A673 (cell line): Measurements from ENCODE around the gene CASP8AP2. TPM values are rescaled to one million over a fixed set of nuclear protein-coding genes. Genes with fewer than 3 reads are reported as not detected.

ENCODE experiments used
- BruUV-seq: library from RNA; stranded (reverse); fragments of 400-500 nt; replicated peaks from 2 replicates; lab custom pipeline; 2021; lab: Mats Ljungman, UMichigan
- CTCF ChIA-PET: fragments of 300-600 bp; sonication (Branson Sonifier 250); formaldehyde crosslinking; loops from one replicate; lab custom pipeline; 2022; ENCODE audit warnings: antibody characterized with exemption; lab: Charles Lee
- POLR2A ChIA-PET: fragments of 300-600 bp; sonication (Branson Sonifier 250); formaldehyde crosslinking; loops from one replicate; lab custom pipeline; 2022; ENCODE audit warnings: antibody characterized with exemption; ENCODE audit not compliant: low non-redundant PET; lab: Charles Lee
- DNase-seq: peaks from one replicate; pipeline ENCODE4 v3.0.0-alpha.2; 2015; ENCODE audit warnings: low spot score
- H3K27ac ChIP-seq: fragments of 200-600 bp; sonication (generic); 2 replicates; pipeline ENCODE4 v1.5.1; 2016; ENCODE audit warnings: mixed run types, low read depth, mild to moderate bottlenecking, mixed read lengths, antibody characterized with exemption, low read length; ENCODE audit not compliant: poor library complexity, severe bottlenecking
- H3K27me3 ChIP-seq: fragments of 200-600 bp; sonication (generic); replicated peaks from 2 replicates; pipeline ENCODE4 v1.6.1; 2017; ENCODE audit warnings: mixed run types, low read depth, mild to moderate bottlenecking, mixed read lengths, antibody characterized with exemption, low read length; ENCODE audit not compliant: insufficient read depth, poor library complexity
- H3K36me3 ChIP-seq: fragments of 200-600 bp; sonication (generic); 2 replicates; pipeline ENCODE4 v1.6.1; 2016; ENCODE audit warnings: mixed run types, mild to moderate bottlenecking, mixed read lengths, antibody characterized with exemption, low read length; ENCODE audit not compliant: insufficient read depth, poor library complexity, severe bottlenecking
- H3K4me1 ChIP-seq: fragments of 200-600 bp; sonication (generic); 2 replicates; pipeline ENCODE4 v1.6.1; 2017; ENCODE audit warnings: mixed run types, mild to moderate bottlenecking, mixed read lengths, antibody characterized with exemption, low read length; ENCODE audit not compliant: insufficient read depth, poor library complexity, severe bottlenecking
- H3K4me3 ChIP-seq: fragments of 200-600 bp; sonication (generic); 2 replicates; pipeline ENCODE4 v1.5.1; 2016; ENCODE audit warnings: low read depth, mixed run types, mild to moderate bottlenecking, mixed read lengths, low read length; ENCODE audit not compliant: poor library complexity, severe bottlenecking
- H3K9me3 ChIP-seq: fragments of 200-600 bp; sonication (generic); 2 replicates; pipeline ENCODE4 v1.6.1; 2016; ENCODE audit warnings: mixed run types, low read depth, mild to moderate bottlenecking, mixed read lengths, antibody characterized with exemption, low read length; ENCODE audit not compliant: poor library complexity, severe bottlenecking
- EZH2 ChIP-seq: fragments of 200-600 bp; sonication (generic); IDR thresholded peaks from 2 replicates; pipeline ENCODE4 v1.6.1; 2017; ENCODE audit warnings: borderline replicate concordance, low read depth, mild to moderate bottlenecking, mixed read lengths, antibody characterized with exemption, low read length; ENCODE audit not compliant: poor library complexity, severe bottlenecking
- intact Hi-C: fragments of 100-400 bp; cut with micrococcal nuclease; formaldehyde crosslinking; loops from one replicate; pipeline ENCODE4 v1.10.0; 2022; ENCODE audit not compliant: unreplicated experiment
- total RNA-seq: library from RNA; stranded (reverse); gene quantifications from 2 replicates; pipeline ENCODE4 v1.2.3, GENCODE V29; 2021
- TF ChIP-seq, protein P1 (sequence below): fragments of 300-800, 200-600 bp; sonication (generic); conservative IDR thresholded peaks from 2 replicates; pipeline ENCODE4 v1.5.1; 2017; ENCODE audit warnings: low read depth, mild to moderate bottlenecking, antibody characterized with exemption, low read length, moderate library complexity, mixed read lengths

CASP8AP2 gene
- total RNA-seq, 1 experiment from 2014 or later = 38.2 TPM

DNA sequence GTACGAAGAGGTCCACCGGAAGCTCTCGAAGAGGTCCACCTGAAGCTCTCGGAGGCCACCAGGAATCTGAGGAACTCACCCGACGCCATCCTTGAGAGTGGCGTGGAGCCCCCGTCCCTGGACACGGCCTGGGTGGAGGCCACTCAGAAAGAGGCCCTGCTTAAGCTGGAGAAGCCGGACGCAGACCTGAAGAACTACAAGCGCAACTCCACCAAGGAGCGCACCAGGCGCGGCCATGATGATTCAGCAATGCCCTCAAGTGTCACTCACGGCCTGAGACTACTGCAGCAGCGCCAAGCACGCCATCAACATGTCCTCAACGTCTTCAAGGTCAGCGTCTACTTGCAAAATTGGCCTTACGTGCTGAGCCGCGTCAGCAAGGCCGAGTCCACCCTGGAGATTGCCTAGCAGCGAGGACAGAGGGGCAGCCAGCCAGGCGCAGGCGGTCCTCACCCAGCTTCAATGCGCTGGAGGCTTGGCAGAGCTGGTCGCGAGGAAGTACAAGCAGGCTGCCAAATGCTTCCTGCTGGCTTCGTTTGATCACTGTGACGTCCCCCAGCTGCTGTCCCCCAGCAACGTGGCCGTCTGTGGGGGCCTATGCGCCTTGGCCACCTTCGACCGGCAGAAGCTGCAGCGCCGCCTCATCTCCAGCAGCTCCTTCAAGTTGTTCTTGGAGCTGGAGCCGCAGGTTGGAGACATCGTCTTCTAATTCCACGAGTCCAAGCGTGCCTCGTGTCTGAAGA lies 56.9 kb downstream of the CASP8AP2 start:
- Histone ChIP-seq H3K27ac (no peak overlapping the region), H3K4me3 (no peak overlapping the region), H3K4me1 (no peaks in the 10 kb centered on the region), H3K27me3 (peaks cover 12% of the 10 kb centered on the region), H3K36me3 (no peaks in the 10 kb centered on the region), H3K9me3 (no peaks in the 10 kb centered on the region)
- TF ChIP-seq, protein P1, sequence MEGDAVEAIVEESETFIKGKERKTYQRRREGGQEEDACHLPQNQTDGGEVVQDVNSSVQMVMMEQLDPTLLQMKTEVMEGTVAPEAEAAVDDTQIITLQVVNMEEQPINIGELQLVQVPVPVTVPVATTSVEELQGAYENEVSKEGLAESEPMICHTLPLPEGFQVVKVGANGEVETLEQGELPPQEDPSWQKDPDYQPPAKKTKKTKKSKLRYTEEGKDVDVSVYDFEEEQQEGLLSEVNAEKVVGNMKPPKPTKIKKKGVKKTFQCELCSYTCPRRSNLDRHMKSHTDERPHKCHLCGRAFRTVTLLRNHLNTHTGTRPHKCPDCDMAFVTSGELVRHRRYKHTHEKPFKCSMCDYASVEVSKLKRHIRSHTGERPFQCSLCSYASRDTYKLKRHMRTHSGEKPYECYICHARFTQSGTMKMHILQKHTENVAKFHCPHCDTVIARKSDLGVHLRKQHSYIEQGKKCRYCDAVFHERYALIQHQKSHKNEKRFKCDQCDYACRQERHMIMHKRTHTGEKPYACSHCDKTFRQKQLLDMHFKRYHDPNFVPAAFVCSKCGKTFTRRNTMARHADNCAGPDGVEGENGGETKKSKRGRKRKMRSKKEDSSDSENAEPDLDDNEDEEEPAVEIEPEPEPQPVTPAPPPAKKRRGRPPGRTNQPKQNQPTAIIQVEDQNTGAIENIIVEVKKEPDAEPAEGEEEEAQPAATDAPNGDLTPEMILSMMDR = no peak
- no peak for TF ChIP-seq EZH2
- BruUV-seq = no TSS peak
- DNase-seq = no peak
- intact Hi-C loops = no loop called here
- CTCF ChIA-PET = no interaction called here
- POLR2A ChIA-PET = no interaction called here

DNA sequence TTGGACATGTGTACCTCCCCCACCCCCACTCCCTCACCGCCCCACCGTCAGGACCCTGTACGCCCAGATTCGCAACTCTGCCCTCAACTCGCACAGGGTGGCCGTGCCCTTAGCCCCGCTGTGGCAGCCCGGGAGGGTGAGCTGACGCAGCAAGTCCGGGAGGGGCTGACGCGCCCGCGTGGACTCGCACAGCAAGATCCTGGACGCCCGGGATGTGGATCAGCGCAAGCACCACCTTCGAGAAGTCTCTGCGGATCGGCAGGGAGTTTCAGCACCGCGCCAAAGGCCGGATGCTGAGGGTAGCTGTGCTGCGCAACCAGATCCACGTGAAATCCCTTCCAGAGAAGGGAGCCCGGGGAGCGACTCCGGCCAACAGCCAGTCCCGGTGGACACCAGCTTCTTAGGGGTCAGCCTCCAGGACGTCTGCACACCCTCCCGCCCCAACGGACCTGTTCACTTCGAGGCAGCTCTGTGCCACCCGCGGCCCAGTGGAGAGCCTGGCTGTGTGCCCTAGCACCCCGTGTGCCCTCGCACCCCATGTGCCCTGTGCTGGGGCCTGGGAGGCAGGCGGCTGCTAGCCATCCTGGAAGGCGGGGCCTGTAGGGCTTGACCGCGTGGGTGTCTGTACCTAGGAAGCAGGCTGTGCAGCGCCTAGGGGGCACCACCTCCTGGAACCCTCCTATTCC lies 57.9 kb downstream of the CASP8AP2 start:
- no peak overlapping the region for H3K27ac ChIP-seq
- TF ChIP-seq, protein P1 = no peak
- TF ChIP-seq EZH2 = no peak
- H3K9me3 ChIP-seq = no peaks in the 10 kb centered on the region
- peaks cover 12% of the 10 kb centered on the region for H3K27me3 ChIP-seq
- no peaks in the 10 kb centered on the region for H3K36me3 ChIP-seq
- intact Hi-C loops = no loop called here
- no peaks in the 10 kb centered on the region for H3K4me1 ChIP-seq
- ChIA-PET POLR2A (no interaction called here), CTCF (no interaction called here)
- no peak for DNase-seq
- BruUV-seq = no TSS peak
- no peak overlapping the region for H3K4me3 ChIP-seq

DNA sequence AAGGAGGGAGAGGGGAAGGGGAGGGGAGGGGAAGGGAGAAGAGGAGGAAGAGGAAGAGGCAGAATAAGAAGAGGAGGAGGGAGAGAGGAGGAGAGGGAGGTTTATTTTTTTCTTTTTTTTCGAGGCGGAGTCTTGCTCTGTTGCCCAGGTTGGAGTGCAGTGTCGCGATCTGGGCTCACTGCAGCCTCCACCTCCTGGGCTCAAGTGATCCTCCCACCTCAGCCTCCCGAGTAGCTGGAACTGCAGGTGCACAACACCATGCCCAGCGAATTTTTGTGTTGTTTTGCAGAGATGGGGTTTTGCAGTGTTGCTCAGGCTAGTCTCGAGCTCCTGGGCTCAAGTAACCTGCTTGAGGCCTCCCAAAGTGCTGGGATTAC lies 58.4 kb downstream of the CASP8AP2 start:
- Histone ChIP-seq H3K27me3 (peaks cover 12% of the 10 kb centered on the region), H3K4me1 (no peaks in the 10 kb centered on the region), H3K27ac (no peak overlapping the region), H3K36me3 (no peaks in the 10 kb centered on the region), H3K9me3 (no peaks in the 10 kb centered on the region), H3K4me3 (no peak overlapping the region)
- ChIA-PET CTCF (no interaction called here), POLR2A (no interaction called here)
- no TSS peak for BruUV-seq
- DNase-seq = no peak
- TF ChIP-seq EZH2 = no peak
- TF ChIP-seq, protein P1 = no peak
- intact Hi-C loops = no loop called here
